ENCODE data around the gene COL11A2.

COL11A2 gene

GRCh38 chr6:33183071-33183683 lies 9.1 kb downstream of the COL11A2 start:
- H3K27ac ChIP-seq (ENCODE audit: low read length) = peak overlapping the region; percentile 69
- peak; percentile 40; the same call in 1 of the 3 replicates for ATAC-seq (ENCODE audit: insufficient read depth, low read depth)
- H3K9me3 ChIP-seq (ENCODE audit: insufficient read depth, low read length, severe bottlenecking) = peaks cover 3% of the 10 kb centered on the region
- peak overlapping the region in 1 of 2 experiments; percentile 22; a peak in 1 of 4 replicates for H3K4me3 ChIP-seq (ENCODE audit: low read depth in 1 of 2, low read length in 2 of 2)
- no peaks in the 10 kb centered on the region for H3K79me2 ChIP-seq (ENCODE audit: insufficient read depth, low read length)
- H3K4me1 ChIP-seq (ENCODE audit: insufficient read depth, low read length) = peaks cover 16% of the 10 kb centered on the region
- H4K20me1 ChIP-seq (ENCODE audit: insufficient read depth, low read length) = no peaks in the 10 kb centered on the region
- no peaks in the 10 kb centered on the region for H3K27me3 ChIP-seq (ENCODE audit: insufficient read depth, low read length, poor library complexity)
- H3K9ac ChIP-seq (ENCODE audit: low read depth, low read length) = no peak overlapping the region
- no peak for DNase-seq
- H2AFZ ChIP-seq (ENCODE audit: low read depth, low read length) = peak overlapping the region; percentile 91
- H3K4me2 ChIP-seq (ENCODE audit: insufficient read depth, low read length) = 0 out of 2 replicates have a peak overlapping the region, but pooled peaks have one; percentile 0
- TF ChIP-seq, protein P1, sequence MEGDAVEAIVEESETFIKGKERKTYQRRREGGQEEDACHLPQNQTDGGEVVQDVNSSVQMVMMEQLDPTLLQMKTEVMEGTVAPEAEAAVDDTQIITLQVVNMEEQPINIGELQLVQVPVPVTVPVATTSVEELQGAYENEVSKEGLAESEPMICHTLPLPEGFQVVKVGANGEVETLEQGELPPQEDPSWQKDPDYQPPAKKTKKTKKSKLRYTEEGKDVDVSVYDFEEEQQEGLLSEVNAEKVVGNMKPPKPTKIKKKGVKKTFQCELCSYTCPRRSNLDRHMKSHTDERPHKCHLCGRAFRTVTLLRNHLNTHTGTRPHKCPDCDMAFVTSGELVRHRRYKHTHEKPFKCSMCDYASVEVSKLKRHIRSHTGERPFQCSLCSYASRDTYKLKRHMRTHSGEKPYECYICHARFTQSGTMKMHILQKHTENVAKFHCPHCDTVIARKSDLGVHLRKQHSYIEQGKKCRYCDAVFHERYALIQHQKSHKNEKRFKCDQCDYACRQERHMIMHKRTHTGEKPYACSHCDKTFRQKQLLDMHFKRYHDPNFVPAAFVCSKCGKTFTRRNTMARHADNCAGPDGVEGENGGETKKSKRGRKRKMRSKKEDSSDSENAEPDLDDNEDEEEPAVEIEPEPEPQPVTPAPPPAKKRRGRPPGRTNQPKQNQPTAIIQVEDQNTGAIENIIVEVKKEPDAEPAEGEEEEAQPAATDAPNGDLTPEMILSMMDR (IDR thresholded peaks at IDR 0.05; ENCODE audit: borderline replicate concordance, extremely low read depth, low read length, poor library complexity, severe bottlenecking) = no peak
- TF ChIP-seq EZH2 (IDR thresholded peaks at IDR 0.05; ENCODE audit: borderline replicate concordance, low read depth, low read length, severe bottlenecking) = no peak
- no peaks in the 10 kb centered on the region for H3K36me3 ChIP-seq (ENCODE audit: insufficient read depth, low read length)

GRCh38 chr6:33181141-33181540 lies 11.1 kb downstream of the COL11A2 start:
- H3K27ac ChIP-seq (ENCODE audit: low read length) = no peak overlapping the region
- H3K4me3 ChIP-seq (ENCODE audit: low read depth in 1 of 2, low read length in 2 of 2) = no peak overlapping the region
- no peak overlapping the region for H3K9ac ChIP-seq (ENCODE audit: low read depth, low read length)
- ATAC-seq (ENCODE audit: insufficient read depth, low read depth) = no peak
- no peaks in the 10 kb centered on the region for H4K20me1 ChIP-seq (ENCODE audit: insufficient read depth, low read length)
- H3K79me2 ChIP-seq (ENCODE audit: insufficient read depth, low read length) = no peaks in the 10 kb centered on the region
- TF ChIP-seq, protein P1 (IDR thresholded peaks at IDR 0.05; ENCODE audit: borderline replicate concordance, extremely low read depth, low read length, poor library complexity, severe bottlenecking) = no peak
- TF ChIP-seq EZH2 (IDR thresholded peaks at IDR 0.05; ENCODE audit: borderline replicate concordance, low read depth, low read length, severe bottlenecking) = no peak
- DNase-seq = no peak
- no peak overlapping the region for H3K4me2 ChIP-seq (ENCODE audit: insufficient read depth, low read length)
- no peaks in the 10 kb centered on the region for H3K27me3 ChIP-seq (ENCODE audit: insufficient read depth, low read length, poor library complexity)
- H3K9me3 ChIP-seq (ENCODE audit: insufficient read depth, low read length, severe bottlenecking) = peaks cover 3% of the 10 kb centered on the region
- no peaks in the 10 kb centered on the region for H3K36me3 ChIP-seq (ENCODE audit: insufficient read depth, low read length)
- H2AFZ ChIP-seq (ENCODE audit: low read depth, low read length) = no peak overlapping the region
- peaks cover 16% of the 10 kb centered on the region for H3K4me1 ChIP-seq (ENCODE audit: insufficient read depth, low read length)

DNA sequence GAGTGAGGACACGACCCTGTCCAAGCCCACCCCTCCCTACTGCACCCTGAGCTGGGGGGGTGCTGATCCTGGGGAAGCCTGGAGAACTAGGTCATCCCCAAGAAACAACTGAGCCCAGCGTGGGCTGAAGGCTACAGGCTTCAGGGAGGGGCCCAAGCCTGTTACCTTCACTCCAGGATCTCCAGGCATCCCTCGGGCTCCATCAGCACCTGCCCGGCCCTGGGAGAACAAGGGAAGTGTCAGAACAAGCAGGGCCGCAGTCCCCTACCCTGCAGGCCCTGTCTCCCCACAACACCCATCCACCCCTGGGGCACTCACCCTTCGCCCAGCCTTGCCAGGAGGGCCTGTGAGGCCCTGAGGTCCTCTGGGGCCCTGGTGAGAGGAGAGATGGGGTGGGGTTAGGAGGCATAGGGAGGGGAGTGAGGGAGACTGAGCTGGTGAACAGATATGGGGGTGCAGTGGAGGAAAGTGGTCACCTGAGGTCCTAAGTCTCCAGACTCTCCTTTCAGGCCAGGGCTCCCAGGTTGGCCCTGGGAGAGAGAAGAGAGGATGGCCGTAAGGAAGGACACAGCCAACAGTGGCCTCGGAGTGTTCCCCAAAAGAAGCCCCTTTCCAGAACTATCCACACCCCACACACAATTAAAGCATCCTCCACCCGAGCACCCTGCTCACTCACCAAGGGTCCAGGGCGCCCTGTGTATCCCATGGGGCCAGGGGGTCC lies 13.4 kb downstream of the COL11A2 start:
- H2AFZ ChIP-seq (ENCODE audit: low read depth, low read length) = no peak overlapping the region
- TF ChIP-seq EZH2 (IDR thresholded peaks at IDR 0.05; ENCODE audit: borderline replicate concordance, low read depth, low read length, severe bottlenecking) = no peak
- TF ChIP-seq, protein P1 (IDR thresholded peaks at IDR 0.05; ENCODE audit: borderline replicate concordance, extremely low read depth, low read length, poor library complexity, severe bottlenecking) = no peak
- ATAC-seq (ENCODE audit: insufficient read depth, low read depth) (no peak), DNase-seq (no peak)
- H3K4me3 ChIP-seq (ENCODE audit: low read depth in 1 of 2, low read length in 2 of 2) = no peak overlapping the region
- H3K4me2 ChIP-seq (ENCODE audit: insufficient read depth, low read length) = no peak overlapping the region
- H3K9ac ChIP-seq (ENCODE audit: low read depth, low read length) = no peak overlapping the region
- H3K79me2 ChIP-seq (ENCODE audit: insufficient read depth, low read length) = no peaks in the 10 kb centered on the region
- no peaks in the 10 kb centered on the region for H4K20me1 ChIP-seq (ENCODE audit: insufficient read depth, low read length)
- peaks cover 3% of the 10 kb centered on the region for H3K9me3 ChIP-seq (ENCODE audit: insufficient read depth, low read length, severe bottlenecking)
- no peak overlapping the region for H3K27ac ChIP-seq (ENCODE audit: low read length)
- peaks cover 11% of the 10 kb centered on the region for H3K4me1 ChIP-seq (ENCODE audit: insufficient read depth, low read length)
- no peaks in the 10 kb centered on the region for H3K36me3 ChIP-seq (ENCODE audit: insufficient read depth, low read length)
- no peaks in the 10 kb centered on the region for H3K27me3 ChIP-seq (ENCODE audit: insufficient read depth, low read length, poor library complexity)

Measured in DND-41 (cell line).